Neural cell (in vitro differentiated cells): ENCODE results near the gene ZNF514.

Experiments
- CTCF ChIP-seq: fragments of 450-650 bp; IDR thresholded peaks from 2 replicates; pipeline ENCODE4 v1.5.1; 2014; ENCODE audit warnings: antibody characterized with exemption, mild to moderate bottlenecking, moderate library complexity; ENCODE audit not compliant: poor library complexity, severe bottlenecking
- EP300 ChIP-seq: fragments of 450-650 bp; conservative IDR thresholded peaks from 2 replicates; pipeline ENCODE4 v1.6.1; 2014; ENCODE audit warnings: antibody characterized with exemption, mild to moderate bottlenecking, moderate library complexity; ENCODE audit not compliant: poor library complexity, severe bottlenecking
- EZH2 ChIP-seq: fragments of 200-600, 300-800 bp; shearing (Covaris generic), sonication (generic); IDR thresholded peaks from 2 replicates; pipeline ENCODE4 v1.6.1; 2014; ENCODE audit warnings: antibody characterized with exemption, low read length, borderline replicate concordance, mild to moderate bottlenecking; ENCODE audit not compliant: insufficient read depth, poor library complexity, severe bottlenecking
- MXI1 ChIP-seq: fragments of 450-650 bp; conservative IDR thresholded peaks from 2 replicates; pipeline ENCODE4 v1.6.1; 2014; ENCODE audit warnings: antibody characterized with exemption, mild to moderate bottlenecking; ENCODE audit not compliant: poor library complexity, severe bottlenecking
- POLR2AphosphoS5 ChIP-seq: IDR thresholded peaks from 2 replicates; pipeline ENCODE4 v1.6.1; 2012
- RAD21 ChIP-seq: fragments of 450-650 bp; conservative IDR thresholded peaks from 2 replicates; pipeline ENCODE4 v1.6.1; 2014; ENCODE audit warnings: antibody characterized with exemption, mild to moderate bottlenecking, moderate library complexity
- REST ChIP-seq: IDR thresholded peaks from 2 replicates; pipeline ENCODE4 v1.6.1; 2012; ENCODE audit warnings: borderline replicate concordance
- SMC3 ChIP-seq: fragments of 450-650 bp; conservative IDR thresholded peaks from 2 replicates; pipeline ENCODE4 v1.6.1; 2014; ENCODE audit warnings: antibody characterized with exemption, mild to moderate bottlenecking, moderate library complexity; ENCODE audit not compliant: poor library complexity

- TF ChIP-seq CTCF, result no peak
- no peak for TF ChIP-seq EZH2
- TF ChIP-seq SMC3, result no peak
- TF ChIP-seq EP300, result no peak
- TF ChIP-seq RAD21, result no peak
- no peak for TF ChIP-seq POLR2AphosphoS5
- no peak for TF ChIP-seq MXI1
- no peak for TF ChIP-seq REST
These were observed 10.2 kb downstream of the ZNF514 start for GRCh38 chr2:95149397-95149984.
